ENCODE measurements around the gene SLC66A3.
"Not testable (repeated sequence)": the region's sequence is repeated elsewhere in the genome, so short reads cannot be mapped to it uniquely, and the experiment has no call there.

The SLC66A3 gene

GRCh38 chr2:11159574-11160170 lies 4.4 kb downstream of the SLC66A3 start:
- Histone ChIP-seq H3K36me3 (replicated peaks) (no peaks in the 10 kb centered on the region), H3K4me3 (ENCODE audit: low read depth, low read length) (no peak overlapping the region), H3K27ac (no peak overlapping the region), H3K27me3 (replicated peaks) (no peaks in the 10 kb centered on the region)
- no peak for TF ChIP-seq CTCF (IDR thresholded peaks at IDR 0.05; ENCODE audit: low read depth, low read length, missing control alignments)
- in situ Hi-C loops (cut with HindIII; ENCODE audit: low pct_ligation_motif_present, low sequenced_read_pairs) = no loop called here
- DNase-seq = no peak

- Histone ChIP-seq H3K27ac (no peak overlapping the region), H3K36me3 (replicated peaks) (no peaks in the 10 kb centered on the region), H3K27me3 (replicated peaks) (no peaks in the 10 kb centered on the region), H3K4me3 (ENCODE audit: low read depth, low read length) (no peak overlapping the region)
- DNase-seq = no peak
- in situ Hi-C loops (cut with HindIII; ENCODE audit: low pct_ligation_motif_present, low sequenced_read_pairs) = no loop called here
- no peak for TF ChIP-seq CTCF (IDR thresholded peaks at IDR 0.05; ENCODE audit: low read depth, low read length, missing control alignments)
Observed at GRCh38 chr2:11160256-11160655, 5.0 kb downstream of the SLC66A3 start.

- H3K4me3 ChIP-seq (ENCODE audit: low read depth, low read length) = no peak overlapping the region
- no peaks in the 10 kb centered on the region for H3K36me3 ChIP-seq (replicated peaks)
- DNase-seq = no peak
- H3K27me3 ChIP-seq (replicated peaks) = no peaks in the 10 kb centered on the region
- in situ Hi-C loops (cut with HindIII; ENCODE audit: low pct_ligation_motif_present, low sequenced_read_pairs) = no loop called here
- no peak for TF ChIP-seq CTCF (IDR thresholded peaks at IDR 0.05; ENCODE audit: low read depth, low read length, missing control alignments)
- H3K27ac ChIP-seq = no peak overlapping the region
Observed at GRCh38 chr2:11160731-11161455, 5.6 kb downstream of the SLC66A3 start.

GRCh38 chr2:11161747-11162146 lies 6.5 kb downstream of the SLC66A3 start:
- TF ChIP-seq CTCF (IDR thresholded peaks at IDR 0.05; ENCODE audit: low read depth, low read length, missing control alignments) = no peak
- DNase-seq = no peak
- Histone ChIP-seq H3K4me3 (ENCODE audit: low read depth, low read length) (no peak overlapping the region), H3K27ac (no peak overlapping the region), H3K27me3 (replicated peaks) (no peaks in the 10 kb centered on the region), H3K36me3 (replicated peaks) (no peaks in the 10 kb centered on the region)
- in situ Hi-C loops (cut with HindIII; ENCODE audit: low pct_ligation_motif_present, low sequenced_read_pairs) = no loop called here

- H3K4me3 ChIP-seq (ENCODE audit: low read depth, low read length) = no peak overlapping the region
- no peak for TF ChIP-seq CTCF (IDR thresholded peaks at IDR 0.05; ENCODE audit: low read depth, low read length, missing control alignments)
- H3K27ac ChIP-seq = no peak overlapping the region
- DNase-seq = no peak
- no peaks in the 10 kb centered on the region for H3K36me3 ChIP-seq (replicated peaks)
- no peaks in the 10 kb centered on the region for H3K27me3 ChIP-seq (replicated peaks)
- in situ Hi-C loops (cut with HindIII; ENCODE audit: low pct_ligation_motif_present, low sequenced_read_pairs) = no loop called here
Observed at GRCh38 chr2:11163439-11164317, 8.4 kb downstream of the SLC66A3 start.

GRCh38 chr2:11165046-11165445 lies 9.8 kb downstream of the SLC66A3 start:
- in situ Hi-C loops (cut with HindIII; ENCODE audit: low pct_ligation_motif_present, low sequenced_read_pairs); H3K27me3 ChIP-seq (replicated peaks); H3K27ac ChIP-seq; DNase-seq; H3K4me3 ChIP-seq (ENCODE audit: low read depth, low read length); H3K36me3 ChIP-seq (replicated peaks): not testable (repeated sequence)
